GM12874 (cell line): Measurements from ENCODE around the gene CMTM6.

Experiments used
- CTCF ChIP-seq: IDR thresholded peaks from 2 replicates; pipeline ENCODE4 v1.5.1; 2011; ENCODE audit warnings: low read depth, mild to moderate bottlenecking, control low read depth, low read length, moderate library complexity; ENCODE audit not compliant: insufficient read depth

The CMTM6 gene

DNA sequence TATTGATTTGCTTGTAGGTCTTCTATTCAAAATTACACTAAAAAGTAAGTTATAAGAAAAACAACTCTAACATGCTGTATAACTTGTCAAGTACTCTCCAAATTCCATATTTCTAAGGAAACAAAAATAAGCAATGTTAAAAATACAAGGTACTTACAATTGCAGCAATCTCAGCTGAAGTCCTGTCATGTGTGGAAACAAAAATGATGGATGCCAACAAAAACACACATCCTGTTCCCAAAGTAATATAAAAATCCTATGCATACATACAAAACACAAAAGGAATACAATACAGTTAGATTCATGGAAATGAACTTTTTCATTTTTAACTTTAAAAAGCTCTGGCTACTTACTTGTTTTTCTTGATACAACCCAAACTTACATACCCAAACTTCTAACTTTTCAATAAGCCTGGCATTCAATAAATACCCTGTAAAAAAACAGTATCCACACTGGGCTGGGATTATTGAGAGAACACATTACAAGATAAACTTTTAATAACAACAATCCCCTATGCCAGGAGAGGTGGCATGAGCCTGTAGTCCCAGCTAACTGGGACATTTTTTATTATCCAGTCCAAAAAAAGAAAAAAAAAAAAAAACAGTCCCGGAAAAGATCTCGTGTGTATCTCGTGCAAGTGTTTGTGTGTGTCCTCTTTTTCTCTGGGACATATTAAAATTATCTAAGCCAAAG, 14.7 kb downstream of the CMTM6 start:
- TF ChIP-seq CTCF = no peak

GRCh38 chr3:32484436-32484835, 18.2 kb downstream of the CMTM6 start:
- TF ChIP-seq CTCF = no peak

GRCh38 chr3:32483772-32484171, 18.9 kb downstream of the CMTM6 start:
- TF ChIP-seq CTCF = no peak

- no peak for TF ChIP-seq CTCF
These were observed 20.0 kb downstream of the CMTM6 start for GRCh38 chr3:32482693-32483092.

GRCh38 chr3:32481791-32482631, 20.6 kb downstream of the CMTM6 start:
- TF ChIP-seq CTCF = no peak

GRCh38 chr3:32480604-32481003, 22.0 kb downstream of the CMTM6 start:
- TF ChIP-seq CTCF = no peak

DNA sequence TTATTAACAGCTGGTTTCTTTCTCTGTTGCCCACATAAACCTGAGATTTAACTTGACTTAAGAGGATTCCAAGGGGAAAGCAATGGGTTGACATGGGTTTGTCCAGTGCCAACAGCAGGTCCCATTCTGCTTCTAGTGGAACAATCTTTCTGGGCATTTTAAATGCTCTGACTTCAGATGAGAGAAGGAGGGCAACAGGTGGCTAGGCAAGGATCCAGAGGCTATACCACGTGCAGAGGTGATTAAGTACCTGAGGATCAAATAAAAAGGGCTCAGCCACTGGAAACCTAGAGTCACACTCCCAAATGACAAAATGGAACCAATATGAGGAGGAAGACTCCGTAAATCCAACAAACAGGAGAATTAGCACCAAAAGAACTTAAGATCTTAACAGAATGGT, 28.5 kb downstream of the CMTM6 start:
- no peak for TF ChIP-seq CTCF
